NK-92 (cell line): Measurements from ENCODE around the gene KCTD14.

Experiments
- DNase-seq: peaks from one replicate; lab custom pipeline; 2025; ENCODE audit not compliant: unreplicated experiment; lab: John Stamatoyannopoulos, UW

Gene KCTD14

GRCh38 chr11:77966338-77966737 is 56.7 kb downstream of the KCTD14 start:
- DNase-seq = no peak
